ENCODE data around the gene DIAPH3. TPM values are rescaled to one million over a fixed set of nuclear protein-coding genes. Genes with fewer than 3 reads are reported as not detected.

The DIAPH3 gene
- total RNA-seq, 1 donor from 2014 or later: 2.6 TPM

DNA sequence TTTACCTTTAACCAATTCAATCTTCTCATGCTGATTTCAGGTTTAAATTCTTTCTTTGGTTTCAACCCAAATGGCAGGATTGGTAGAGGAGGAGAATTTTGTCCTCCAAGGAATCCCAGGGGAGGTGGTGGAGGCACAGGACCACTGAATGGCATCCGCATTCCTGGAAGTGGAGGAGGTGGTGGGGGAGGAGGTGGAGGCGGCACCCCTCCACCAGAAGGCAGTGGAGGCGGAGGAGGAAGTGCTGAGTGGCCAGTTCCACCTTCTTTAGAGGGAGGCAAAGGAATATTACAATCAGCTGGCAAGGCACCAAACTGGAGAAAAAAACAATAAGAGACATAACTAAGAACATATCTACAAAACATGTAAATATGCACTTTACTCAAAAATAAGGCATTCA, 192.9 kb downstream of the DIAPH3 start:
- Mint-ChIP-seq H3K9me3 (ENCODE audit: unreplicated experiment) (no peaks in the 10 kb centered on the region), H3K27ac (ENCODE audit: unreplicated experiment) (no peak overlapping the region), H3K4me3 (ENCODE audit: unreplicated experiment) (no peak overlapping the region), H3K27me3 (ENCODE audit: unreplicated experiment) (no peaks in the 10 kb centered on the region), H3K36me3 (ENCODE audit: unreplicated experiment) (no peaks in the 10 kb centered on the region), H3K4me1 (ENCODE audit: low read depth, unreplicated experiment) (no peaks in the 10 kb centered on the region)
- TF ChIP-seq, protein P1, sequence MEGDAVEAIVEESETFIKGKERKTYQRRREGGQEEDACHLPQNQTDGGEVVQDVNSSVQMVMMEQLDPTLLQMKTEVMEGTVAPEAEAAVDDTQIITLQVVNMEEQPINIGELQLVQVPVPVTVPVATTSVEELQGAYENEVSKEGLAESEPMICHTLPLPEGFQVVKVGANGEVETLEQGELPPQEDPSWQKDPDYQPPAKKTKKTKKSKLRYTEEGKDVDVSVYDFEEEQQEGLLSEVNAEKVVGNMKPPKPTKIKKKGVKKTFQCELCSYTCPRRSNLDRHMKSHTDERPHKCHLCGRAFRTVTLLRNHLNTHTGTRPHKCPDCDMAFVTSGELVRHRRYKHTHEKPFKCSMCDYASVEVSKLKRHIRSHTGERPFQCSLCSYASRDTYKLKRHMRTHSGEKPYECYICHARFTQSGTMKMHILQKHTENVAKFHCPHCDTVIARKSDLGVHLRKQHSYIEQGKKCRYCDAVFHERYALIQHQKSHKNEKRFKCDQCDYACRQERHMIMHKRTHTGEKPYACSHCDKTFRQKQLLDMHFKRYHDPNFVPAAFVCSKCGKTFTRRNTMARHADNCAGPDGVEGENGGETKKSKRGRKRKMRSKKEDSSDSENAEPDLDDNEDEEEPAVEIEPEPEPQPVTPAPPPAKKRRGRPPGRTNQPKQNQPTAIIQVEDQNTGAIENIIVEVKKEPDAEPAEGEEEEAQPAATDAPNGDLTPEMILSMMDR (IDR thresholded peaks at IDR 0.05; ENCODE audit: partially characterized antibody, unreplicated experiment): no peak
- no peak for DNase-seq

DNA sequence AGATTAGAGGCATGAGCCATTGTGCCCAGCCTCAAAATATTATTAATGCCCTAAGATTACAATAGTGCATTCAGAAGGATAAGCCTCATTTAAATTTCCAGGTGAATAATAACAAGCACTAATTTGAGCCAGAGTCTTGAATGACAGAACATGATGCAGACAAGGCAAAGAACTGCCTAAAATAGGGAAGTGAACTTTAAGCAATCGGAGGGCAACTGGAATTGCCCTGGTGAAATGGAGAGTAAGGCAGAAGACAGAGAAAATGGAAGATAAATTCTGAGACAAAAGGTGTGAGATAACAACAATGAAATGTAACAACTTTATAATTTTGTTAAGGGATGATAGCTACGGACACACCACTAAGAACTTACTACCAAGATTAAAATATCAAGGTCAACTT, 199.9 kb downstream of the DIAPH3 start:
- Mint-ChIP-seq H3K9me3 (ENCODE audit: unreplicated experiment) (no peaks in the 10 kb centered on the region), H3K36me3 (ENCODE audit: unreplicated experiment) (no peaks in the 10 kb centered on the region), H3K4me1 (ENCODE audit: low read depth, unreplicated experiment) (no peaks in the 10 kb centered on the region), H3K27ac (ENCODE audit: unreplicated experiment) (no peak overlapping the region), H3K27me3 (ENCODE audit: unreplicated experiment) (no peaks in the 10 kb centered on the region), H3K4me3 (ENCODE audit: unreplicated experiment) (no peak overlapping the region)
- no peak for DNase-seq
- TF ChIP-seq, protein P1 (IDR thresholded peaks at IDR 0.05; ENCODE audit: partially characterized antibody, unreplicated experiment): no peak

DNA sequence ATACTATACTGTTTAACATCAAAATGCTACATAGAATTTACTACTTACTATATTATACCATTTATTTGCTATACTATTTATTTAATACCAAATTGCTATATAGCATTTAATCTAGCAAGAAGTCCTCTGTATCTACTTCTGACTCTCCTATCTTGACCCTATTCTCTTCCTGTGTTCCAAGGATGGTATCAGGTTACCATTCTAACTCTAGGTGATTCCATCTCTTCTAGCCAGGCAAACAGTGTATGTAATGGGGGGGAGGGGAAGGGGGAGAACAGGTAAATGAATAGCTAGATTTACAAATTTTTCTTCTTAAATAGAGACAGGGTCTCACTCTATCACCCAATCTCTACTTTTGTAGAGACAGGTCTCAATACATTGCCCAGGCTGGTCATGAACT, 200.3 kb downstream of the DIAPH3 start:
- Mint-ChIP-seq H3K4me3 (ENCODE audit: unreplicated experiment) (no peak overlapping the region), H3K27ac (ENCODE audit: unreplicated experiment) (no peak overlapping the region), H3K36me3 (ENCODE audit: unreplicated experiment) (no peaks in the 10 kb centered on the region)

DNA sequence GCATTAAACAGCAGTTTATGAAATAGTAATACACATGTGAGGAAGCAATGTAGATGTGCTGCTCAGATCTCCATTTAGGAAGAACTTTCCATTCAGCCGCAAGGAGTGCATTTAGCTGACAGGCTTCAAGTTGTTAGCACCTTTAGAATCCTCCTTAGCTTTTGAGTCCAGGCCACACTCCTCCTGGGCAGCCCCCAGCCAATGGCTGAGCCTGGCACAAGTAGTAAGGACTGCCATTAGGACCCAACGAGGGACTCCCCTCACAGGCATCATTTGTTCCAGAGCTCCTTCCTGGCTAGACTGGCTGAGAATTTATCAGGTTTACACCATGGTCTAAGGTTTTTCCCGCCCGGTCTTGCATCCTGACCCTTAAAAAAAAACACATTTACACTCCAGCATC, 201.4 kb downstream of the DIAPH3 start:
- no peak for DNase-seq
- H3K4me1 Mint-ChIP-seq (ENCODE audit: low read depth, unreplicated experiment): no peaks in the 10 kb centered on the region
- no peaks in the 10 kb centered on the region for H3K9me3 Mint-ChIP-seq (ENCODE audit: unreplicated experiment)
- TF ChIP-seq, protein P1 (IDR thresholded peaks at IDR 0.05; ENCODE audit: partially characterized antibody, unreplicated experiment): no peak
- no peaks in the 10 kb centered on the region for H3K36me3 Mint-ChIP-seq (ENCODE audit: unreplicated experiment)
- no peak overlapping the region for H3K4me3 Mint-ChIP-seq (ENCODE audit: unreplicated experiment)
- H3K27ac Mint-ChIP-seq (ENCODE audit: unreplicated experiment): no peak overlapping the region
- no peaks in the 10 kb centered on the region for H3K27me3 Mint-ChIP-seq (ENCODE audit: unreplicated experiment)

More for the DNA sequence above, 200.3 kb downstream of the DIAPH3 start:
- H3K9me3 Mint-ChIP-seq (ENCODE audit: unreplicated experiment): no peaks in the 10 kb centered on the region
- H3K27me3 Mint-ChIP-seq (ENCODE audit: unreplicated experiment): no peaks in the 10 kb centered on the region
- no peak for DNase-seq
- no peaks in the 10 kb centered on the region for H3K4me1 Mint-ChIP-seq (ENCODE audit: low read depth, unreplicated experiment)
- TF ChIP-seq, protein P1 (IDR thresholded peaks at IDR 0.05; ENCODE audit: partially characterized antibody, unreplicated experiment): no peak

DNA sequence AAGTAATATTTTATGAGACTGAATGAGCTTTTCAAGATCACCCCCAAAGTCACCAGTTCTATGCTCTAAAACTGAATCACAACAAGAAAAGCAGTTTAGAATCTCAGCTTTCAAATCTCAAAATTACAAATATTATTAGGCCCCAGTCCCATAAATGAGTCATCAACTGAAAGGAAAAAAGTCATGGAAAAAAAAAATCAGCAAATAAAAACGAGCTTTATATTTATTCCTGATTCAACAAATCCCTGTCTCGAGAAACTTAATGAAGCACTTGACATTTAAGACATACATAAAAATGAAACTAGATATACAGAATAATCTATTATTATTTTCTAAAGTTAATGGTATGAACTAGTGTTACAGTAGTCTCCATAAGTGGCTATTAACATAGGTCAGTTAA, 203.0 kb downstream of the DIAPH3 start:
- no peaks in the 10 kb centered on the region for H3K27me3 Mint-ChIP-seq (ENCODE audit: unreplicated experiment)
- no peaks in the 10 kb centered on the region for H3K4me1 Mint-ChIP-seq (ENCODE audit: low read depth, unreplicated experiment)
- DNase-seq: no peak
- no peaks in the 10 kb centered on the region for H3K36me3 Mint-ChIP-seq (ENCODE audit: unreplicated experiment)
- TF ChIP-seq, protein P1 (IDR thresholded peaks at IDR 0.05; ENCODE audit: partially characterized antibody, unreplicated experiment): no peak
- no peak overlapping the region for H3K27ac Mint-ChIP-seq (ENCODE audit: unreplicated experiment)
- H3K4me3 Mint-ChIP-seq (ENCODE audit: unreplicated experiment): no peak overlapping the region
- H3K9me3 Mint-ChIP-seq (ENCODE audit: unreplicated experiment): no peaks in the 10 kb centered on the region
